ENCODE data around the gene GFRA4.

GFRA4 gene

GRCh38 chr20:3614466-3614865, 48.7 kb downstream of the GFRA4 start:
- DNase-seq: no peak

DNA sequence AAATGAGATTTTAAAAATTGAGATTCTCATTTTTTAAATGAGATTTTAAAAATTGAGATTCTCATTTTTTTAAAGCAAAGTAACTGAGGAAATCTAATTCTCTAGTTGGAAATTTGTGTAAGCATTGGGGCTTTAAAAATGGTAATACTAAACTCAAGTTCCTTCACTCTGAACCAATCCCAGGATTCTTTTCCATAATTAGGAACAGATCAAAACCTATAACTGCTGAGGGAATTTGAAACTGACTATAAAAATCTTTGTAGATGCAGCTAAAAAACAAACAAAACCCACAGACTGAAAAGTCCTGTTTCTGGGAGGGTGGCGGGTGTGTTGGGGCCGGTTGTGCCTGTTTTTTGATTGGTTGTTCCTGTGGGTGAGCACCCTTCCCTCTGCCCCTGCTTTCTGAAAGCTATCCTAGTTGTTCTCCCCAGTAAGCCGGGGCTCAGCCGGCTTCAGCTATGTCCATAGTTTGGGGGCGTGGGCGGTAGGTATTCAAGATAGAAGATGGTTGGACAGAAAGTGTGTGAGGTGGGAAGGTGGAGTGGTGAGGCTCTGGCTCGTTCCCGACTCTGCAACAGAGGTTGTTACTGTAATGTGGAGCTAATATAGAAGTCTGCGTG, 49.3 kb downstream of the GFRA4 start:
- DNase-seq: no peak

DNA sequence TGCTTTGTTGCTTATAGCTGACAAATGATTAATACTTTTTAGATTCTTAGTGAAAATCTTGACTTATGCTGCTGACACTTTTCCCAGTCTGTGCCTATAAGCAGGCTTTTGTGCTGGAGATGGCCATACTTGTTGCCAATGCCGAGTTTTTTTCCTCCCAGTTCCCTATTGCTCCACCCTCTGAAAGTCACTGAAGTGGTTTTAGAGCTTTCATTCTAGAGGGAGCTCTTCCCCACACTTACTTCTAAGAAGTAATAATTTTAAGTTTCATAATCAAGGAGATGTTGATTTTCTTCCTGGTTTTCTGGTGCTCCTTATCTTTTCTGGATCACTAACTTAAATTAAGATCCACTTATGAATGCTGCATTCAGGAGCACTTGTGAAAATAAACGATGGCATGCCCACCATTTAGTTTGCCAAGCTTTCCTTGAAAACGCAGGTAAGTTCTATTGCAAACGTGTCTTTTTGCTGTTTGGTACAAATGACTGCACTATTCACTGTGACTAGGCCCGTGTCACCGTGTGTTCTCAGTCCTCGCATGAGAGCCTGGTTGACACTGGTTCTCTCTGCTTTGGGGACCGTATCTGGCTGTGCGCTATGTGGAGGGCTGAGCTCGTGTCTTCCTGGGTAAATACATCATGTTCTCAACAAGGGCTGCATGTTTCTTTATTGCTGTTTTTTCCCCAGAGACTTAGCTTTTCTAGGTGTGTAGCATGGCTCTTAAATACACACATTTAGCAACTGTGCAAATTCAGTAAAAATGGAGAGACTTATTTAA, 50.2 kb downstream of the GFRA4 start:
- no peak for DNase-seq

- no peak for DNase-seq
Observed at GRCh38 chr20:3611901-3612300, 51.3 kb downstream of the GFRA4 start.

All from NCI-H526 (cell line).